ENCODE measurements around the gene DDAH2. TPM values are rescaled to one million over a fixed set of nuclear protein-coding genes. Genes with fewer than 3 reads are reported as not detected.

Gene DDAH2
- total RNA-seq (2022; extraction: Qiagen RNA extraction), result 28.3 to 32.5 TPM (median 31.8 TPM) in 5 replicates

GRCh38 chr6:31728767-31729514 lies at the start of gene DDAH2:
TSS of gene DDAH2 (minus strand) at chr6:31729299. CDS start at chr6:31729161, 138 bp downstream.

GRCh38 chr6:31776989-31777666 lies 48.0 kb upstream of the DDAH2 start, which contains the start of gene VWA7:
TSS of gene VWA7 (minus strand) at chr6:31777328. CDS start at chr6:31776779, 549 bp downstream.

GRCh38 chr6:31762356-31762755 lies 33.3 kb upstream of the DDAH2 start, which contains the start of gene SAPCD1:
TSS of gene SAPCD1 (plus strand) at chr6:31762656. CDS start at chr6:31763055, 399 bp downstream.

GRCh38 chr6:31739639-31740396 lies 10.7 kb upstream of the DDAH2 start, which contains the start of gene MSH5:
TSS of gene MSH5 (plus strand) at chr6:31740005. CDS start at chr6:31740467, 462 bp downstream.

GRCh38 chr6:31736021-31736767 lies 7.1 kb upstream of the DDAH2 start, which contains the start of gene CLIC1:
TSS of gene CLIC1 (minus strand) at chr6:31736530. CDS start at chr6:31736300, 230 bp downstream.

GRCh38 chr6:31723245-31723979 lies 5.7 kb downstream of the DDAH2 start, which contains the start of gene MPIG6B:
TSS of gene MPIG6B (plus strand) at chr6:31723373. CDS start at chr6:31723384, 11 bp downstream.

GRCh38 chr6:31721351-31722020 lies 7.6 kb downstream of the DDAH2 start, which contains the start of gene LY6G6C:
TSS of gene LY6G6C (minus strand) at chr6:31721746. CDS start at chr6:31721679, 67 bp downstream.

GRCh38 chr6:31715022-31715958 lies 13.8 kb downstream of the DDAH2 start, which contains the start of gene LY6G6D:
TSS of gene LY6G6D (plus strand) at chr6:31715348. CDS start at chr6:31715356, 8 bp downstream.

GRCh38 chr6:31706599-31706998 lies 22.5 kb downstream of the DDAH2 start, which contains the start of gene LY6G6F:
TSS of gene LY6G6F (plus strand) at chr6:31706866. CDS start at chr6:31706907, 41 bp downstream.

GRCh38 chr6:31702819-31703716 lies 26.0 kb downstream of the DDAH2 start, which contains the start of gene ABHD16A:
TSS of gene ABHD16A (minus strand) at chr6:31703324. CDS start at chr6:31703281, 43 bp downstream.

GRCh38 chr6:31680226-31681134 lies 48.6 kb downstream of the DDAH2 start, which contains the start of gene LY6G5C:
TSS of gene LY6G5C (minus strand) at chr6:31681067. CDS start at chr6:31680373, 694 bp downstream.

Other genes with a start within 250 kb of the DDAH2 start
- 6.0 to 8.1 TPM (median 7.5 TPM) in 5 replicates for gene MICB, start 231.2 kb downstream of the DDAH2 start, total RNA-seq (2022; extraction: Qiagen RNA extraction)
- not detected in 5 replicates for gene MCCD1, start 200.3 kb downstream of the DDAH2 start, total RNA-seq (2022; extraction: Qiagen RNA extraction)
- gene DDX39B, start 187.3 kb downstream of the DDAH2 start, total RNA-seq (2022; extraction: Qiagen RNA extraction), result 336 to 391 TPM (median 386 TPM) in 5 replicates
- gene ATP6V1G2, start 182.7 kb downstream of the DDAH2 start, total RNA-seq (2022; extraction: Qiagen RNA extraction), result 0.35 to 0.98 TPM (median 0.50 TPM) in 5 replicates
- gene NFKBIL1, start 181.7 kb downstream of the DDAH2 start, total RNA-seq (2022; extraction: Qiagen RNA extraction), result 9.0 to 12.4 TPM (median 11.7 TPM) in 5 replicates
- 0.10 to 0.16 TPM (median 0.12 TPM) in 3 of 5 replicates, not detected in the others for gene LTA, start 157.0 kb downstream of the DDAH2 start, total RNA-seq (2022; extraction: Qiagen RNA extraction)
- 0.07 to 0.15 TPM (median 0.14 TPM) in 3 of 5 replicates, not detected in the others for gene TNF, start 153.7 kb downstream of the DDAH2 start, total RNA-seq (2022; extraction: Qiagen RNA extraction)
- 0.35 to 0.88 TPM (median 0.51 TPM) in 5 replicates for gene LTB, start 146.9 kb downstream of the DDAH2 start, total RNA-seq (2022; extraction: Qiagen RNA extraction)
- gene LST1, start 143.0 kb downstream of the DDAH2 start, total RNA-seq (2022; extraction: Qiagen RNA extraction), result 0.16 to 0.36 TPM in 2 of 5 replicates, not detected in the others
- not detected in 5 replicates for gene NCR3, start 136.3 kb downstream of the DDAH2 start, total RNA-seq (2022; extraction: Qiagen RNA extraction)
- gene AIF1, start 114.1 kb downstream of the DDAH2 start, total RNA-seq (2022; extraction: Qiagen RNA extraction), result not detected in 5 replicates
- gene PRRC2A, start 108.6 kb downstream of the DDAH2 start, total RNA-seq (2022; extraction: Qiagen RNA extraction), result 68.4 to 87.7 TPM (median 84.8 TPM) in 5 replicates
- 106 to 148 TPM (median 138 TPM) in 5 replicates for gene BAG6, start 76.6 kb downstream of the DDAH2 start, total RNA-seq (2022; extraction: Qiagen RNA extraction)
- gene APOM, start 73.4 kb downstream of the DDAH2 start, total RNA-seq (2022; extraction: Qiagen RNA extraction), result 2.8 to 3.7 TPM (median 2.9 TPM) in 5 replicates
- gene C6orf47, start 68.5 kb downstream of the DDAH2 start, total RNA-seq (2022; extraction: Qiagen RNA extraction), result 11.1 to 12.4 TPM (median 11.6 TPM) in 5 replicates
- gene GPANK1, start 64.3 kb downstream of the DDAH2 start, total RNA-seq (2022; extraction: Qiagen RNA extraction), result 10.2 to 12.1 TPM (median 11.4 TPM) in 5 replicates
- 167 to 177 TPM (median 171 TPM) in 5 replicates for gene CSNK2B, start 63.2 kb downstream of the DDAH2 start, total RNA-seq (2022; extraction: Qiagen RNA extraction)
- gene LY6G5B, start 59.3 kb downstream of the DDAH2 start, total RNA-seq (2022; extraction: Qiagen RNA extraction), result 2.1 to 5.7 TPM (median 3.8 TPM) in 5 replicates
- 0.92 to 1.6 TPM (median 1.1 TPM) in 5 replicates for gene LY6G5C, start 48.2 kb downstream of the DDAH2 start, total RNA-seq (2022; extraction: Qiagen RNA extraction)
- 11.3 to 19.8 TPM (median 18.4 TPM) in 5 replicates for gene ABHD16A, start 26.0 kb downstream of the DDAH2 start, total RNA-seq (2022; extraction: Qiagen RNA extraction)
- not detected in 5 replicates for gene LY6G6F, start 22.4 kb downstream of the DDAH2 start, total RNA-seq (2022; extraction: Qiagen RNA extraction)
- not detected in 5 replicates for gene LY6G6D, start 14.0 kb downstream of the DDAH2 start, total RNA-seq (2022; extraction: Qiagen RNA extraction)
- gene LY6G6C, start 7.6 kb downstream of the DDAH2 start, total RNA-seq (2022; extraction: Qiagen RNA extraction), result 0.21 to 0.24 TPM (median 0.23 TPM) in 3 of 5 replicates, not detected in the others
- not detected in 5 replicates for gene MPIG6B, start 5.9 kb downstream of the DDAH2 start, total RNA-seq (2022; extraction: Qiagen RNA extraction)
- 471 to 496 TPM (median 485 TPM) in 5 replicates for gene CLIC1, start 7.2 kb upstream of the DDAH2 start, total RNA-seq (2022; extraction: Qiagen RNA extraction)
- gene MSH5, start 10.7 kb upstream of the DDAH2 start, total RNA-seq (2022; extraction: Qiagen RNA extraction), result 11.8 to 15.5 TPM (median 13.1 TPM) in 5 replicates
- 2.6 to 5.2 TPM (median 4.3 TPM) in 5 replicates for gene SAPCD1, start 33.4 kb upstream of the DDAH2 start, total RNA-seq (2022; extraction: Qiagen RNA extraction)
- 0.72 to 2.2 TPM (median 1.4 TPM) in 5 replicates for gene VWA7, start 48.0 kb upstream of the DDAH2 start, total RNA-seq (2022; extraction: Qiagen RNA extraction)
- gene VARS1, start 66.5 kb upstream of the DDAH2 start, total RNA-seq (2022; extraction: Qiagen RNA extraction), result 45.6 to 60.9 TPM (median 53.8 TPM) in 5 replicates
- gene LSM2, start 77.7 kb upstream of the DDAH2 start, total RNA-seq (2022; extraction: Qiagen RNA extraction), result 51.0 to 62.8 TPM (median 60.8 TPM) in 5 replicates
- gene HSPA1L, start 86.0 kb upstream of the DDAH2 start, total RNA-seq (2022; extraction: Qiagen RNA extraction), result 1.3 to 1.8 TPM (median 1.5 TPM) in 5 replicates
- 132 to 252 TPM (median 194 TPM) in 5 replicates for gene HSPA1A, start 86.2 kb upstream of the DDAH2 start, total RNA-seq (2022; extraction: Qiagen RNA extraction)
- 89.4 to 177 TPM (median 151 TPM) in 5 replicates for gene HSPA1B, start 98.4 kb upstream of the DDAH2 start, total RNA-seq (2022; extraction: Qiagen RNA extraction)
- 21.6 to 33.6 TPM (median 26.8 TPM) in 5 replicates for gene NEU1, start 133.5 kb upstream of the DDAH2 start, total RNA-seq (2022; extraction: Qiagen RNA extraction)
- 0.15 TPM in 1 of 5 replicates, not detected in the others for gene SLC44A4, start 149.7 kb upstream of the DDAH2 start, total RNA-seq (2022; extraction: Qiagen RNA extraction)
- gene EHMT2, start 168.4 kb upstream of the DDAH2 start, total RNA-seq (2022; extraction: Qiagen RNA extraction), result 19.9 to 30.0 TPM (median 29.0 TPM) in 5 replicates
- 2.4 to 4.1 TPM (median 3.7 TPM) in 5 replicates for gene ZBTB12, start 172.8 kb upstream of the DDAH2 start, total RNA-seq (2022; extraction: Qiagen RNA extraction)
- gene C2, start 198.4 kb upstream of the DDAH2 start, total RNA-seq (2022; extraction: Qiagen RNA extraction), result 0.26 to 0.46 TPM (median 0.31 TPM) in 5 replicates
- gene CFB, start 216.8 kb upstream of the DDAH2 start, total RNA-seq (2022; extraction: Qiagen RNA extraction), result 1.9 to 2.3 TPM (median 2.0 TPM) in 5 replicates
- 76.0 to 93.4 TPM (median 77.7 TPM) in 5 replicates for gene NELFE, start 229.7 kb upstream of the DDAH2 start, total RNA-seq (2022; extraction: Qiagen RNA extraction)
- gene SKIC2, start 229.9 kb upstream of the DDAH2 start, total RNA-seq (2022; extraction: Qiagen RNA extraction), result 19.7 to 26.3 TPM (median 23.2 TPM) in 5 replicates
- gene DXO, start 242.8 kb upstream of the DDAH2 start, total RNA-seq (2022; extraction: Qiagen RNA extraction), result 10.3 to 13.3 TPM (median 11.0 TPM) in 5 replicates

All from A549 treated with Mapracorat at 1 μM for 4 hours (cell line).